Neural cell (in vitro differentiated cells): ENCODE results near the gene CHERP. TPM values are rescaled to one million over a fixed set of nuclear protein-coding genes. Genes with fewer than 3 reads are reported as not detected.
"Not testable (repeated sequence)": the region's sequence is repeated elsewhere in the genome, so short reads cannot be mapped to it uniquely, and the experiment has no call there.

Experiments used
- H2AFZ ChIP-seq: fragments of 200-600, 300-800 bp; sonication (generic), shearing (Covaris generic); 2 replicates; pipeline ENCODE4 v1.6.0; 2014; ENCODE audit warnings: low read depth, mild to moderate bottlenecking, antibody characterized with exemption, low read length, moderate library complexity
- H3F3A ChIP-seq: fragments of 200-600 bp; shearing (Covaris generic); 2 replicates; pipeline ENCODE4 v1.6.1; 2016; ENCODE audit warnings: mild to moderate bottlenecking, moderate library complexity, mixed read lengths, antibody characterized with exemption, low read length; ENCODE audit not compliant: insufficient read depth, poor library complexity, severe bottlenecking
- H3K27ac ChIP-seq: fragments of 200-600, 300-800 bp; sonication (generic), shearing (Covaris generic); 2 replicates; pipeline ENCODE4 v1.5.1; 2014; ENCODE audit warnings: mild to moderate bottlenecking, low read length, moderate library complexity
- H3K27me3 ChIP-seq: fragments of 300-800, 200-600 bp; sonication (generic), shearing (Covaris generic); 2 replicates; pipeline ENCODE4 v1.6.0; 2014; ENCODE audit warnings: mild to moderate bottlenecking, low read depth, low read length, moderate library complexity; ENCODE audit not compliant: insufficient read depth
- H3K36me3 ChIP-seq: fragments of 300-800, 200-600 bp; sonication (generic), shearing (Covaris generic); 2 replicates; pipeline ENCODE4 v1.5.1; 2014; ENCODE audit warnings: mild to moderate bottlenecking, antibody characterized with exemption, low read length, moderate library complexity; ENCODE audit not compliant: insufficient read depth
- H3K4me2 ChIP-seq: fragments of 300-800, 200-600 bp; sonication (generic), shearing (Covaris generic); 2 replicates; pipeline ENCODE4 v1.6.0; 2014; ENCODE audit warnings: mild to moderate bottlenecking, low read length
- H3K4me3 ChIP-seq: fragments of 300-800, 200-600 bp; sonication (generic), shearing (Covaris generic); 2 replicates; pipeline ENCODE4 v1.5.1; 2014; ENCODE audit warnings: mild to moderate bottlenecking, low read length, moderate library complexity
- H3K79me2 ChIP-seq: fragments of 200-600 bp; shearing (Covaris generic); replicated peaks from 2 replicates; pipeline ENCODE4 v1.6.0; 2014; ENCODE audit warnings: mild to moderate bottlenecking, low read length, moderate library complexity; ENCODE audit not compliant: insufficient read depth
- H3K9ac ChIP-seq: fragments of 300-800, 200-600 bp; sonication (generic), shearing (Covaris generic); 2 replicates; pipeline ENCODE4 v1.6.1; 2016; ENCODE audit warnings: mild to moderate bottlenecking, low read length, mixed read lengths
- H3K9me2 ChIP-seq: fragments of 200-600 bp; shearing (Covaris generic); 2 replicates; pipeline ENCODE4 v1.6.1; 2016; ENCODE audit warnings: mild to moderate bottlenecking, low read length, mixed read lengths; ENCODE audit not compliant: insufficient read depth
- H3K9me3 ChIP-seq: fragments of 200-600, 300-800 bp; sonication (generic), shearing (Covaris generic); 2 replicates; pipeline ENCODE4 v1.6.1; 2016; ENCODE audit warnings: mild to moderate bottlenecking, mixed run types, low read length, moderate library complexity, mixed read lengths
- H4K20me1 ChIP-seq: fragments of 200-600 bp; shearing (Covaris generic); 2 replicates; pipeline ENCODE4 v1.6.1; 2016; ENCODE audit warnings: mild to moderate bottlenecking, mixed run types; ENCODE audit not compliant: insufficient read depth
- EP300 ChIP-seq: fragments of 450-650 bp; conservative IDR thresholded peaks from 2 replicates; pipeline ENCODE4 v1.6.1; 2014; ENCODE audit warnings: antibody characterized with exemption, mild to moderate bottlenecking, moderate library complexity; ENCODE audit not compliant: poor library complexity, severe bottlenecking
- EZH2 ChIP-seq: fragments of 200-600, 300-800 bp; shearing (Covaris generic), sonication (generic); IDR thresholded peaks from 2 replicates; pipeline ENCODE4 v1.6.1; 2014; ENCODE audit warnings: antibody characterized with exemption, low read length, borderline replicate concordance, mild to moderate bottlenecking; ENCODE audit not compliant: insufficient read depth, poor library complexity, severe bottlenecking
- MXI1 ChIP-seq: fragments of 450-650 bp; conservative IDR thresholded peaks from 2 replicates; pipeline ENCODE4 v1.6.1; 2014; ENCODE audit warnings: antibody characterized with exemption, mild to moderate bottlenecking; ENCODE audit not compliant: poor library complexity, severe bottlenecking
- POLR2AphosphoS5 ChIP-seq: IDR thresholded peaks from 2 replicates; pipeline ENCODE4 v1.6.1; 2012
- RAD21 ChIP-seq: fragments of 450-650 bp; conservative IDR thresholded peaks from 2 replicates; pipeline ENCODE4 v1.6.1; 2014; ENCODE audit warnings: antibody characterized with exemption, mild to moderate bottlenecking, moderate library complexity
- SMC3 ChIP-seq: fragments of 450-650 bp; conservative IDR thresholded peaks from 2 replicates; pipeline ENCODE4 v1.6.1; 2014; ENCODE audit warnings: antibody characterized with exemption, mild to moderate bottlenecking, moderate library complexity; ENCODE audit not compliant: poor library complexity
- TAF1 ChIP-seq: IDR thresholded peaks from 2 replicates; pipeline ENCODE4 v1.6.1; 2012; ENCODE audit warnings: low read depth
- polyA plus RNA-seq: library from polyadenylated mRNA; depleted of rRNA; stranded (reverse); fragments of >200 nt; gene quantifications from 2 replicates; pipeline ENCODE4 v1.2.3, GENCODE V29; 2014
- TF ChIP-seq, protein P1 (sequence below): fragments of 450-650 bp; IDR thresholded peaks from 2 replicates; pipeline ENCODE4 v1.5.1; 2014; ENCODE audit warnings: antibody characterized with exemption, mild to moderate bottlenecking, moderate library complexity; ENCODE audit not compliant: poor library complexity, severe bottlenecking
- TF ChIP-seq, protein P2 (sequence below): IDR thresholded peaks from 2 replicates; pipeline ENCODE4 v1.6.1; 2012; ENCODE audit warnings: borderline replicate concordance

Gene CHERP
- polyA plus RNA-seq, 1 donor from 2014 or later, result 5.4 TPM

DNA sequence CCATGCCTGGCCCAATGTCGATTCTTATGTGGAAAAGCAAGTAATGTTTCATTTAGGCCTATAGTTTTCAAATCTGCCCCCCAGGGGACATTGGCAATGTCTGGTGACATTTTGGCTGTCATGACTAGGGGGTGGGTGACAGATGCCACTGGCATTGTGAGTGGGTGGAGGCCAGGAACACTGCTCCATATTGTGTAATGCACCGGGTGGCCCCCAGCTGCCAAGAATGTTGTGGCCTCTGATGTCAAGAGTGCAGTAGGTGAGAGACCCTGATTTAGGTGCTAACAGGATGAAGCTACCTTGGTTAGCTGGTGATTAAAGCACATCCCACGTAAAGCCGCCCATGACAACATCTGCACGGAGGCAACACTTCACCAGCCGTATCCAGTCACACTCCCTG is 35.3 kb downstream of the CHERP start:
- H2AFZ ChIP-seq, result no peak overlapping the region
- no peak overlapping the region for H3K4me3 ChIP-seq
- H3F3A ChIP-seq, result no peaks in the 10 kb centered on the region
- H3K9ac ChIP-seq, result no peak overlapping the region
- H3K9me3 ChIP-seq, result no peaks in the 10 kb centered on the region
- H3K79me2 ChIP-seq, result no peaks in the 10 kb centered on the region
- TF ChIP-seq EZH2, result no peak
- no peak for TF ChIP-seq POLR2AphosphoS5
- no peak for TF ChIP-seq SMC3
- TF ChIP-seq MXI1, result no peak
- TF ChIP-seq TAF1, result no peak
- TF ChIP-seq RAD21, result no peak
- no peak for TF ChIP-seq EP300
- TF ChIP-seq, protein P1, sequence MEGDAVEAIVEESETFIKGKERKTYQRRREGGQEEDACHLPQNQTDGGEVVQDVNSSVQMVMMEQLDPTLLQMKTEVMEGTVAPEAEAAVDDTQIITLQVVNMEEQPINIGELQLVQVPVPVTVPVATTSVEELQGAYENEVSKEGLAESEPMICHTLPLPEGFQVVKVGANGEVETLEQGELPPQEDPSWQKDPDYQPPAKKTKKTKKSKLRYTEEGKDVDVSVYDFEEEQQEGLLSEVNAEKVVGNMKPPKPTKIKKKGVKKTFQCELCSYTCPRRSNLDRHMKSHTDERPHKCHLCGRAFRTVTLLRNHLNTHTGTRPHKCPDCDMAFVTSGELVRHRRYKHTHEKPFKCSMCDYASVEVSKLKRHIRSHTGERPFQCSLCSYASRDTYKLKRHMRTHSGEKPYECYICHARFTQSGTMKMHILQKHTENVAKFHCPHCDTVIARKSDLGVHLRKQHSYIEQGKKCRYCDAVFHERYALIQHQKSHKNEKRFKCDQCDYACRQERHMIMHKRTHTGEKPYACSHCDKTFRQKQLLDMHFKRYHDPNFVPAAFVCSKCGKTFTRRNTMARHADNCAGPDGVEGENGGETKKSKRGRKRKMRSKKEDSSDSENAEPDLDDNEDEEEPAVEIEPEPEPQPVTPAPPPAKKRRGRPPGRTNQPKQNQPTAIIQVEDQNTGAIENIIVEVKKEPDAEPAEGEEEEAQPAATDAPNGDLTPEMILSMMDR, result no peak
- TF ChIP-seq, protein P2, sequence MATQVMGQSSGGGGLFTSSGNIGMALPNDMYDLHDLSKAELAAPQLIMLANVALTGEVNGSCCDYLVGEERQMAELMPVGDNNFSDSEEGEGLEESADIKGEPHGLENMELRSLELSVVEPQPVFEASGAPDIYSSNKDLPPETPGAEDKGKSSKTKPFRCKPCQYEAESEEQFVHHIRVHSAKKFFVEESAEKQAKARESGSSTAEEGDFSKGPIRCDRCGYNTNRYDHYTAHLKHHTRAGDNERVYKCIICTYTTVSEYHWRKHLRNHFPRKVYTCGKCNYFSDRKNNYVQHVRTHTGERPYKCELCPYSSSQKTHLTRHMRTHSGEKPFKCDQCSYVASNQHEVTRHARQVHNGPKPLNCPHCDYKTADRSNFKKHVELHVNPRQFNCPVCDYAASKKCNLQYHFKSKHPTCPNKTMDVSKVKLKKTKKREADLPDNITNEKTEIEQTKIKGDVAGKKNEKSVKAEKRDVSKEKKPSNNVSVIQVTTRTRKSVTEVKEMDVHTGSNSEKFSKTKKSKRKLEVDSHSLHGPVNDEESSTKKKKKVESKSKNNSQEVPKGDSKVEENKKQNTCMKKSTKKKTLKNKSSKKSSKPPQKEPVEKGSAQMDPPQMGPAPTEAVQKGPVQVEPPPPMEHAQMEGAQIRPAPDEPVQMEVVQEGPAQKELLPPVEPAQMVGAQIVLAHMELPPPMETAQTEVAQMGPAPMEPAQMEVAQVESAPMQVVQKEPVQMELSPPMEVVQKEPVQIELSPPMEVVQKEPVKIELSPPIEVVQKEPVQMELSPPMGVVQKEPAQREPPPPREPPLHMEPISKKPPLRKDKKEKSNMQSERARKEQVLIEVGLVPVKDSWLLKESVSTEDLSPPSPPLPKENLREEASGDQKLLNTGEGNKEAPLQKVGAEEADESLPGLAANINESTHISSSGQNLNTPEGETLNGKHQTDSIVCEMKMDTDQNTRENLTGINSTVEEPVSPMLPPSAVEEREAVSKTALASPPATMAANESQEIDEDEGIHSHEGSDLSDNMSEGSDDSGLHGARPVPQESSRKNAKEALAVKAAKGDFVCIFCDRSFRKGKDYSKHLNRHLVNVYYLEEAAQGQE, result no peak
- no peak overlapping the region for H3K27ac ChIP-seq
- no peaks in the 10 kb centered on the region for H3K27me3 ChIP-seq
- no peaks in the 10 kb centered on the region for H3K9me2 ChIP-seq
- H4K20me1 ChIP-seq, result no peaks in the 10 kb centered on the region
- no peaks in the 10 kb centered on the region for H3K36me3 ChIP-seq
- H3K4me2 ChIP-seq, result no peak overlapping the region

DNA sequence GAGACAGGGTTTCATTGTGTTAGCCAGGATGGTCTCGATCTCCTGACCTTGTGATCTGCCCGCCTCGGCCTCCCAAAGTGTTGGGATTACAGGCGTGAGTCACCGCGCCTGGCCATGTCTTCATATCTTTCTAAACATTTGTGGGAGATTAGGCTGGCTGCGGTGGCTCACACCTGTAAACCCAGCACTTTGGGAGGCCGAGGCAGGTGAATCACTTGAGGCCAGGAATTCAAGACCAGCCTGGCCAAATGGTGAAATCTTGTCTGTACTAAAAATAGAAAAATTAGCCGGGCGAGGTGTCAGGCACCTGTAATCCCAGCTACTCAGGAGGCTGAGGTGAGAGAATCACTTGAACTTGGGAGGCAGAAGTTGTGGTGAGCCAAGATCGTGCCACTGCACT is 36.1 kb downstream of the CHERP start:
- H3K36me3 ChIP-seq, H2AFZ ChIP-seq, H4K20me1 ChIP-seq, H3K27me3 ChIP-seq, H3K9ac ChIP-seq, H3K79me2 ChIP-seq, H3K9me2 ChIP-seq, H3K4me3 ChIP-seq, H3K27ac ChIP-seq, H3K9me3 ChIP-seq, H3K4me2 ChIP-seq, H3F3A ChIP-seq: not testable (repeated sequence)

DNA sequence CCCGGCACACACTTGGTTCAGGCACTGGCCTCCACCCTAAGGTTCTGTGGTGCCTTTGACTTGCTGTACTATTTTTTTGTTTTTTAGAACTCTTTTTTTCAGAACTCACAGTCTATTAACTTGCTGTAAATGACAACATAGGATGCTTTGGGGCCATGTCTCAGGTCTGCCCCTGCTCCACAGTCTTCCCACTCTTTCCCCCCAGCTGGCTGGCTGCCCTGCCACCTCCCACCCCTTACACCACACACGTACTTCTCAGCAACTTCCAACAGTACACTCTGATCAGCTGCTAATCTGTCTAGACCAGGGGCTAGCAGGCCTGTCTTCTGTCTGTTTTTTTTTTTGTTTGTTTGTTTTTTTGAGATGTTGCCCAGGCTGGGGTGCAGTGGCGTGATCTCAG is 38.0 kb downstream of the CHERP start:
- Histone ChIP-seq H3K4me3 (no peak overlapping the region), H3K79me2 (no peaks in the 10 kb centered on the region), H3K27me3 (no peaks in the 10 kb centered on the region), H3K27ac (no peak overlapping the region), H3K9me3 (no peaks in the 10 kb centered on the region), H2AFZ (no peak overlapping the region), H3K9me2 (no peaks in the 10 kb centered on the region), H3K36me3 (no peaks in the 10 kb centered on the region), H3K4me2 (no peak overlapping the region), H3K9ac (no peak overlapping the region), H4K20me1 (no peaks in the 10 kb centered on the region), H3F3A (no peaks in the 10 kb centered on the region)
- TF ChIP-seq TAF1, result no peak
- no peak for TF ChIP-seq SMC3
- TF ChIP-seq EP300, result no peak
- no peak for TF ChIP-seq POLR2AphosphoS5
- TF ChIP-seq EZH2, result no peak
- no peak for TF ChIP-seq MXI1
- TF ChIP-seq RAD21, result no peak
- TF ChIP-seq, protein P1, result no peak
- TF ChIP-seq, protein P2, result no peak
